Measurements from ENCODE around the gene CD55. TPM values are rescaled to one million over a fixed set of nuclear protein-coding genes. Genes with fewer than 3 reads are reported as not detected.

Gene CD55
- polyA plus RNA-seq, 3 donors from 2014 or later, result 63.9 to 122 (median 84.6) TPM

- peaks cover 0 to 10% (median 6%) of the 10 kb centered on the region in 3 donors for H3K36me3 Mint-ChIP-seq
- H3K27me3 Mint-ChIP-seq (ENCODE audit: low read depth in 3 of 3), result no peaks in the 10 kb centered on the region
- H3K4me1 Mint-ChIP-seq, result no peaks in the 10 kb centered on the region
- H3K4me3 Mint-ChIP-seq, result no peak overlapping the region
- DNase-seq, result no peak
- H3K27ac Mint-ChIP-seq, result no peak overlapping the region
- H3K9me3 Mint-ChIP-seq, result no peaks in the 10 kb centered on the region
These were observed 41.7 kb downstream of the CD55 start for GRCh38 chr1:207362962-207363860.

- Mint-ChIP-seq H3K4me3 (no peak overlapping the region), H3K36me3 (peaks cover 0 to 13% (median 9%) of the 10 kb centered on the region in 3 donors), H3K9me3 (no peaks in the 10 kb centered on the region), H3K4me1 (no peaks in the 10 kb centered on the region), H3K27me3 (ENCODE audit: low read depth in 3 of 3) (no peaks in the 10 kb centered on the region), H3K27ac (no peak overlapping the region)
- DNase-seq, result no peak
These were observed 42.4 kb downstream of the CD55 start for GRCh38 chr1:207363871-207364270.

GRCh38 chr1:207364614-207365013 lies 43.1 kb downstream of the CD55 start:
- Mint-ChIP-seq H3K27me3 (ENCODE audit: low read depth in 3 of 3) (peaks cover 0 to under 1% (median 0%) of the 10 kb centered on the region in 3 donors), H3K4me3 (no peak overlapping the region), H3K4me1 (peaks cover 0 to 3% of the 10 kb centered on the region in 2 donors), H3K27ac (no peak overlapping the region), H3K36me3 (peaks cover 0 to 13% (median 9%) of the 10 kb centered on the region in 3 donors), H3K9me3 (no peaks in the 10 kb centered on the region)
- no peak for DNase-seq

GRCh38 chr1:207365063-207365462 lies 43.6 kb downstream of the CD55 start:
- no peak for DNase-seq
- peaks cover 0 to 7% of the 10 kb centered on the region in 2 donors for H3K4me1 Mint-ChIP-seq
- H3K4me3 Mint-ChIP-seq, result no peak overlapping the region
- H3K27ac Mint-ChIP-seq, result no peak overlapping the region
- peaks cover 0 to 2% (median 0%) of the 10 kb centered on the region in 3 donors for H3K27me3 Mint-ChIP-seq (ENCODE audit: low read depth in 3 of 3)
- no peaks in the 10 kb centered on the region for H3K9me3 Mint-ChIP-seq
- peaks cover 0 to 13% (median 9%) of the 10 kb centered on the region in 3 donors for H3K36me3 Mint-ChIP-seq

- no peak for DNase-seq
- no peak overlapping the region for H3K27ac Mint-ChIP-seq
These were observed 44.5 kb downstream of the CD55 start for GRCh38 chr1:207366022-207366421.

GRCh38 chr1:207388721-207389120 lies 67.2 kb downstream of the CD55 start:
- no peak for DNase-seq
- Mint-ChIP-seq H3K4me3 (no peak overlapping the region), H3K27ac (no peak overlapping the region), H3K4me1 (no peaks in the 10 kb centered on the region), H3K9me3 (peaks cover 0 to 5% (median 2%) of the 10 kb centered on the region in 6 donors), H3K36me3 (peaks cover 0 to 4% (median 0%) of the 10 kb centered on the region in 3 donors), H3K27me3 (ENCODE audit: low read depth in 3 of 3) (peaks cover 0 to 18% (median 2%) of the 10 kb centered on the region in 3 donors)

More at GRCh38 chr1:207366022-207366421, 44.5 kb downstream of the CD55 start:
- Mint-ChIP-seq H3K4me1 (peaks cover 6 to 17% of the 10 kb centered on the region in 2 donors), H3K4me3 (no peak overlapping the region), H3K36me3 (peaks cover 5 to 16% (median 13%) of the 10 kb centered on the region in 3 donors), H3K9me3 (no peaks in the 10 kb centered on the region), H3K27me3 (ENCODE audit: low read depth in 3 of 3) (peaks cover 0 to 2% (median 0%) of the 10 kb centered on the region in 3 donors)

- Mint-ChIP-seq H3K27ac (no peak overlapping the region), H3K27me3 (ENCODE audit: low read depth in 3 of 3) (peaks cover 0 to 15% (median 2%) of the 10 kb centered on the region in 3 donors), H3K9me3 (peaks cover 0 to 5% (median 2%) of the 10 kb centered on the region in 6 donors), H3K4me1 (no peaks in the 10 kb centered on the region), H3K4me3 (no peak overlapping the region), H3K36me3 (peaks cover 0 to 4% (median 0%) of the 10 kb centered on the region in 3 donors)
- no peak for DNase-seq
These were observed 68.4 kb downstream of the CD55 start for GRCh38 chr1:207389728-207390464.

- no peak overlapping the region for H3K4me3 Mint-ChIP-seq
- no peaks in the 10 kb centered on the region for H3K36me3 Mint-ChIP-seq
- H3K27ac Mint-ChIP-seq, result no peak overlapping the region
- H3K27me3 Mint-ChIP-seq (ENCODE audit: low read depth in 3 of 3), result peaks cover 0 to 7% (median 0%) of the 10 kb centered on the region in 3 donors
- no peak for DNase-seq
- no peaks in the 10 kb centered on the region for H3K4me1 Mint-ChIP-seq
- H3K9me3 Mint-ChIP-seq, result no peaks in the 10 kb centered on the region
These were observed 72.1 kb downstream of the CD55 start for GRCh38 chr1:207393610-207394009.

GRCh38 chr1:207396168-207396746 lies 74.8 kb downstream of the CD55 start:
- H3K27ac Mint-ChIP-seq, result no peak overlapping the region
- peaks cover 0 to 2% (median 0%) of the 10 kb centered on the region in 3 donors for H3K27me3 Mint-ChIP-seq (ENCODE audit: low read depth in 3 of 3)
- no peaks in the 10 kb centered on the region for H3K9me3 Mint-ChIP-seq
- H3K4me1 Mint-ChIP-seq, result no peaks in the 10 kb centered on the region
- H3K4me3 Mint-ChIP-seq, result no peak overlapping the region
- no peaks in the 10 kb centered on the region for H3K36me3 Mint-ChIP-seq
- no peak for DNase-seq

GRCh38 chr1:207397525-207397926 lies 76.0 kb downstream of the CD55 start:
- H3K9me3 Mint-ChIP-seq, result no peaks in the 10 kb centered on the region
- H3K27me3 Mint-ChIP-seq (ENCODE audit: low read depth in 3 of 3), result no peaks in the 10 kb centered on the region
- H3K4me3 Mint-ChIP-seq, result no peak overlapping the region
- no peaks in the 10 kb centered on the region for H3K4me1 Mint-ChIP-seq
- no peaks in the 10 kb centered on the region for H3K36me3 Mint-ChIP-seq
- no peak overlapping the region for H3K27ac Mint-ChIP-seq
- DNase-seq, result no peak

- H3K36me3 Mint-ChIP-seq, result no peaks in the 10 kb centered on the region
- no peaks in the 10 kb centered on the region for H3K9me3 Mint-ChIP-seq
- H3K4me1 Mint-ChIP-seq, result no peaks in the 10 kb centered on the region
- no peaks in the 10 kb centered on the region for H3K27me3 Mint-ChIP-seq (ENCODE audit: low read depth in 3 of 3)
- no peak for DNase-seq
- no peak overlapping the region for H3K4me3 Mint-ChIP-seq
- H3K27ac Mint-ChIP-seq, result no peak overlapping the region
These were observed 77.5 kb downstream of the CD55 start for GRCh38 chr1:207398986-207399385.

- no peaks in the 10 kb centered on the region for H3K36me3 Mint-ChIP-seq
- H3K9me3 Mint-ChIP-seq, result no peaks in the 10 kb centered on the region
- H3K4me1 Mint-ChIP-seq, result no peaks in the 10 kb centered on the region
- DNase-seq, result no peak
- no peak overlapping the region for H3K4me3 Mint-ChIP-seq
- H3K27me3 Mint-ChIP-seq (ENCODE audit: low read depth in 3 of 3), result no peaks in the 10 kb centered on the region
- H3K27ac Mint-ChIP-seq, result no peak overlapping the region
These were observed 80.1 kb downstream of the CD55 start for GRCh38 chr1:207401578-207401977.

- H3K4me3 Mint-ChIP-seq, result no peak overlapping the region
- H3K4me1 Mint-ChIP-seq, result no peaks in the 10 kb centered on the region
- H3K9me3 Mint-ChIP-seq, result no peaks in the 10 kb centered on the region
- H3K27ac Mint-ChIP-seq, result no peak overlapping the region
- DNase-seq, result no peak
- H3K36me3 Mint-ChIP-seq, result no peaks in the 10 kb centered on the region
- peaks cover 0 to 3% (median 0%) of the 10 kb centered on the region in 3 donors for H3K27me3 Mint-ChIP-seq (ENCODE audit: low read depth in 3 of 3)
These were observed 81.3 kb downstream of the CD55 start for GRCh38 chr1:207402744-207403143.

All from immature natural killer cell (primary cell).